Activated T-helper 17 cell treated with anti-CD3 and anti-CD28 coated beads, Interleukin-2, amount 50 U/mL, for 72 hours (primary cell): ENCODE data around the gene CD96. TPM values are rescaled to one million over a fixed set of nuclear protein-coding genes. Genes with fewer than 3 reads are reported as not detected.

Experiments used
- ATAC-seq: fragments of 150-1000 bp; cut with Tn5 transposase; replicated peaks from 2 replicates; pipeline ENCODE4 v1.10.0; 2021; ENCODE audit warnings: mild to moderate bottlenecking, moderate library complexity
- H3K27ac Mint-ChIP-seq: one replicate; pipeline ENCODE4 v1.8.0; 2022; ENCODE audit warnings: mixed read lengths
- H3K27me3 Mint-ChIP-seq: one replicate; pipeline ENCODE4 v1.8.0; 2022; ENCODE audit warnings: mixed read lengths
- H3K36me3 Mint-ChIP-seq: one replicate; pipeline ENCODE4 v1.8.0; 2022; ENCODE audit warnings: low read depth, mild to moderate bottlenecking, mixed read lengths
- H3K4me1 Mint-ChIP-seq: one replicate; pipeline ENCODE4 v1.8.0; 2022; ENCODE audit warnings: mixed read lengths
- H3K4me3 Mint-ChIP-seq: one replicate; pipeline ENCODE4 v1.8.0; 2022; ENCODE audit warnings: mild to moderate bottlenecking, mixed read lengths
- H3K9me3 Mint-ChIP-seq: one replicate; pipeline ENCODE4 v1.8.0; 2022; ENCODE audit warnings: mixed read lengths
- total RNA-seq, 2 donors: library from RNA; stranded (reverse); gene quantifications; one replicate each; pipeline ENCODE4 v1.2.3, GENCODE V29; 2022

The CD96 gene
- total RNA-seq, 2 donors from 2014 or later: 67.6 to 107 TPM

DNA sequence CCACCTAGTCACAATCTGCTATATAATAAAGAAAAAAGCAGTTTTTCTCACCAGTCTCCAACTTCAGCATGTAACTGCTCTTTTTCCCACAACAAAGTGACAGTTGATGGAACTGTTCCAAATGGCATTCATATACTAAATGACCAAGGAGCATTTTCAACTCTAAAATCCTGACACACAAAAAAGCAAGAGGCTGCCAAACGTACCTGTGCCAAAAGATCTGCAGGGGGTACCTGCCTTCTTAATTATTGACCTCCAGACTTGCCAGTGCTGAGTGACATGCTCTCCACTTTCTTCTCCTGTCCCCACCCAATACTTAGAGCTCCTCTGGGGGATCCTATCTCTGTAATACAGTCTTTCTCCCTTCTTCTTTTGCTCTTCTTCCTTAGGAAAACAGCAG, 35.1 kb downstream of the CD96 start:
- Mint-ChIP-seq H3K4me3 (peak overlapping the region; percentile 66), H3K27ac (peak overlapping the region; percentile 74), H3K9me3 (no peaks in the 10 kb centered on the region), H3K27me3 (no peaks in the 10 kb centered on the region), H3K36me3 (peaks cover 90% of the 10 kb centered on the region), H3K4me1 (peaks cover 43% of the 10 kb centered on the region)
- no peak for ATAC-seq

- Mint-ChIP-seq H3K9me3 (no peaks in the 10 kb centered on the region), H3K36me3 (peaks cover 90% of the 10 kb centered on the region), H3K27ac (peak overlapping the region; percentile 74), H3K4me1 (peaks cover 48% of the 10 kb centered on the region), H3K27me3 (no peaks in the 10 kb centered on the region), H3K4me3 (peak overlapping the region; percentile 66)
- ATAC-seq: peak; percentile 86
These were observed 36.0 kb downstream of the CD96 start for GRCh38 chr3:111577798-111578685.

DNA sequence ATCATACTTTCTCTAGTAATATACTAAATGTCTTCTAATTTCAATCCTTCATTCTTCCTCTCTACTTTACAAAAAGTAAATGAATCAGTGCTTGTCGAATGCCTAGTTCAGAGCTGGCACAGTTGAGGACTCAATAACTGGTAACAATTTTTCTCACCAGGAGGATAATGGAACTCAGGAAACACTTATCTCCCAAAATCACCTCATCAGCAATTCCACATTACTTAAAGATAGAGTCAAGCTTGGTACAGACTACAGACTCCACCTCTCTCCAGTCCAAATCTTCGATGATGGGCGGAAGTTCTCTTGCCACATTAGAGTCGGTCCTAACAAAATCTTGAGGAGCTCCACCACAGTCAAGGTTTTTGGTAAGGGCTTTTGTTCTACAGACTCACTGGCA, 36.9 kb downstream of the CD96 start:
- Mint-ChIP-seq H3K9me3 (no peaks in the 10 kb centered on the region), H3K27ac (peak overlapping the region; percentile 74), H3K4me1 (peaks cover 49% of the 10 kb centered on the region), H3K4me3 (peak overlapping the region; percentile 66), H3K36me3 (peaks cover 90% of the 10 kb centered on the region), H3K27me3 (no peaks in the 10 kb centered on the region)
- no peak for ATAC-seq

DNA sequence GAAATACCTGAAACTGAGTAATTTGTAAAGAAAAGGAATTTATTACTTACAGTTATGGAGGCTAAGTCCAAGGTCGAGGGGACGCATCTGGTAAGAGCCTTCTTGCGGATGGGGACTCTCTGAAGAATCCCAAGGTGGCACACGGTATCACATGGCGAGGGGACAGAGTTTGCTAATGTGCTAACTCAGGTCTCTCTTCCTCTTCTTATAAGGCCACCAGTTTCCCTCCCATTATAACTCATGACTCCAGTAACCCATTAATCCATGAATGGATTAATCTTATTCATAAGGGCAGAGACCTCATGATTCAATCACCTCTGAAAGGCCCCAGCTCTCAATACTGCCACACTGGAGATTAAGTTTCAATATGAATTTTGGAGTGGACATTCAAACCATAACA, 37.5 kb downstream of the CD96 start:
- no peaks in the 10 kb centered on the region for H3K27me3 Mint-ChIP-seq
- no peaks in the 10 kb centered on the region for H3K9me3 Mint-ChIP-seq
- H3K4me1 Mint-ChIP-seq: peaks cover 53% of the 10 kb centered on the region
- peak overlapping the region; percentile 74 for H3K27ac Mint-ChIP-seq
- H3K36me3 Mint-ChIP-seq: peaks cover 94% of the 10 kb centered on the region
- ATAC-seq: no peak
- peak overlapping the region; percentile 66 for H3K4me3 Mint-ChIP-seq

- ATAC-seq: no peak
- H3K36me3 Mint-ChIP-seq: peaks cover 97% of the 10 kb centered on the region
- H3K27ac Mint-ChIP-seq: peak overlapping the region; percentile 74
- no peaks in the 10 kb centered on the region for H3K9me3 Mint-ChIP-seq
- peaks cover 62% of the 10 kb centered on the region for H3K4me1 Mint-ChIP-seq
- H3K4me3 Mint-ChIP-seq: peak overlapping the region; percentile 52
- no peaks in the 10 kb centered on the region for H3K27me3 Mint-ChIP-seq
These were observed 39.6 kb downstream of the CD96 start for GRCh38 chr3:111581403-111582119.

GRCh38 chr3:111582120-111582474, 40.1 kb downstream of the CD96 start:
- peak; percentile 78 for ATAC-seq
- Mint-ChIP-seq H3K27ac (peak overlapping the region; percentile 74), H3K9me3 (no peaks in the 10 kb centered on the region), H3K27me3 (no peaks in the 10 kb centered on the region), H3K4me1 (peaks cover 66% of the 10 kb centered on the region), H3K4me3 (peak overlapping the region; percentile 52), H3K36me3 (peaks cover 97% of the 10 kb centered on the region)

- ATAC-seq: no peak
- Mint-ChIP-seq H3K27ac (peak overlapping the region; percentile 11), H3K4me3 (no peak overlapping the region), H3K9me3 (no peaks in the 10 kb centered on the region), H3K4me1 (peaks cover 67% of the 10 kb centered on the region), H3K27me3 (no peaks in the 10 kb centered on the region), H3K36me3 (peaks cover 94% of the 10 kb centered on the region)
These were observed 42.7 kb downstream of the CD96 start for GRCh38 chr3:111584744-111585143.

GRCh38 chr3:111585217-111585616, 43.2 kb downstream of the CD96 start:
- H3K4me1 Mint-ChIP-seq: peaks cover 68% of the 10 kb centered on the region
- H3K4me3 Mint-ChIP-seq: no peak overlapping the region
- no peak overlapping the region for H3K27ac Mint-ChIP-seq

DNA sequence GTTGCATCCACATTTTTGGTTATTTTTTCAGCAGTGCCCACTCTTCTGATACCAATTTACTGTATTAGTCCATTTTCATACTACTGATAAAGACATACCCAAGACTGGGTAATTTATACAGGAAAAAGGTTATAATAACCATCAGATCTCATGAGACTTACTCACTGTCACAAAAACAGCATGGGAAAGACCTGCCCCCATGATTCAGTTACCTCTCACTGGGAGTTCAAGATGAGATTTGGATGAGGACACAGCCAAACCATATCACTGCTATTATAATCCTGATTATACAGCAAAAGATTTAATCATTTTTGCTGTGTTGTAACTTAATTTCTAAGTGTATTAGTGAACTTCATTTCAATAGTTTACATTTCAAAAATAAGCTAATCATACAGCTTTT, 46.5 kb downstream of the CD96 start:
- Mint-ChIP-seq H3K9me3 (no peaks in the 10 kb centered on the region), H3K27me3 (no peaks in the 10 kb centered on the region), H3K4me1 (peaks cover 45% of the 10 kb centered on the region), H3K27ac (peak overlapping the region; percentile 40), H3K4me3 (peak overlapping the region; percentile 43), H3K36me3 (peaks cover 94% of the 10 kb centered on the region)
- peak; percentile 48 for ATAC-seq

More at GRCh38 chr3:111585217-111585616, 43.2 kb downstream of the CD96 start:
- H3K9me3 Mint-ChIP-seq: no peaks in the 10 kb centered on the region
- H3K36me3 Mint-ChIP-seq: peaks cover 94% of the 10 kb centered on the region
- H3K27me3 Mint-ChIP-seq: no peaks in the 10 kb centered on the region
- no peak for ATAC-seq

GRCh38 chr3:111589303-111590142, 47.5 kb downstream of the CD96 start:
- Mint-ChIP-seq H3K4me1 (peaks cover 43% of the 10 kb centered on the region), H3K36me3 (peaks cover 94% of the 10 kb centered on the region), H3K27ac (peak overlapping the region; percentile 74), H3K27me3 (no peaks in the 10 kb centered on the region), H3K4me3 (peak overlapping the region; percentile 98), H3K9me3 (peaks cover 4% of the 10 kb centered on the region)
- no peak for ATAC-seq

- peak overlapping the region; percentile 74 for H3K27ac Mint-ChIP-seq
- H3K4me3 Mint-ChIP-seq: peak overlapping the region; percentile 98
These were observed 48.1 kb downstream of the CD96 start for GRCh38 chr3:111590143-111590491.

GRCh38 chr3:111591555-111591954, 49.6 kb downstream of the CD96 start:
- peaks cover 34% of the 10 kb centered on the region for H3K4me1 Mint-ChIP-seq
- H3K27ac Mint-ChIP-seq: peak overlapping the region; percentile 96
- H3K9me3 Mint-ChIP-seq: peaks cover 4% of the 10 kb centered on the region
- peak overlapping the region; percentile 98 for H3K4me3 Mint-ChIP-seq
- no peaks in the 10 kb centered on the region for H3K27me3 Mint-ChIP-seq
- ATAC-seq: no peak
- H3K36me3 Mint-ChIP-seq: peaks cover 96% of the 10 kb centered on the region

More at GRCh38 chr3:111590143-111590491, 48.1 kb downstream of the CD96 start:
- Mint-ChIP-seq H3K36me3 (peaks cover 94% of the 10 kb centered on the region), H3K9me3 (peaks cover 4% of the 10 kb centered on the region), H3K27me3 (no peaks in the 10 kb centered on the region), H3K4me1 (peaks cover 38% of the 10 kb centered on the region)
- no peak for ATAC-seq

DNA sequence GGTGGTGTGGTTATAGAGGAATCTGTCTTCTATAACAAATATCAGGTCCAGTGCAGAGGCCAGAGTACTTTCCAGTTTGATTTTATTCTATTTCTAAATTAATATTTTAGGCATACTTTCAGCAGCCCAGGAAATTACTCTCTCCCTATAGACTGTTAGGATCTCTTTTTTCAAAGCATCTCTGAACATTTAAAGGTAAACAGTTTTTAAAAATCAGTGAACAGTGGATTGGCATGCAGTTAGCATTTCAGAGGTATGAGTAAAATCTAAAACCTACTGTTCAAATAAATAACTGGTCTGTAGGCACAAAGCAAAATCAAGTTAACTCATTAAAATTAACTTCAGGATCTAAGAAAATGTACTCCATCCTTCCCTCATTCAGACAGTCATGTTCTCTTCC, 50.1 kb downstream of the CD96 start:
- Mint-ChIP-seq H3K4me3 (peak overlapping the region; percentile 98), H3K9me3 (peaks cover 4% of the 10 kb centered on the region), H3K27me3 (no peaks in the 10 kb centered on the region), H3K4me1 (peaks cover 30% of the 10 kb centered on the region), H3K27ac (peak overlapping the region; percentile 96), H3K36me3 (peaks cover 95% of the 10 kb centered on the region)
- ATAC-seq: no peak

DNA sequence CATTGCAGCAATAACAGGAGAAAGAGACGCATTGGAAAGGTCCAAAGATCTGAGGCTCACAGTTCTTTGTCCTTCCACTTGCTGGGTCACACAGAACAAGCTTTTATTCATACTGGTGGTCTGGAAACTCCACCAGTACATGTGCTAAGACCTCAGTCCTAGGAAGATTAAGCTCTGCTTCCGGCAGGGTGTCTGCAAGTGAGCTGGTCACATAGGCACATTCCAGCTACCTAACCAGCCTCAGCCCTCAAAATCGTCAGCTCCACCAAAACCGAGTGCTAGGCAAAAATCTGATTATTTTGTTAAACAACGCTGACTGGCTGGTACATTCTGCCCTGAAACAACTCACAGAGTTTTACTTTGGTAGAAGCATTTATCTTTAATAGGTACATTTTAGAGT, 50.9 kb downstream of the CD96 start:
- ATAC-seq: no peak
- peaks cover 93% of the 10 kb centered on the region for H3K36me3 Mint-ChIP-seq
- H3K4me1 Mint-ChIP-seq: peaks cover 30% of the 10 kb centered on the region
- peak overlapping the region; percentile 96 for H3K27ac Mint-ChIP-seq
- no peaks in the 10 kb centered on the region for H3K27me3 Mint-ChIP-seq
- peaks cover 4% of the 10 kb centered on the region for H3K9me3 Mint-ChIP-seq
- peak overlapping the region; percentile 98 for H3K4me3 Mint-ChIP-seq
